Neuron (in vitro differentiated cells): ENCODE data around the gene TMEM200A.
A peak's percentile ranks its signal among the peaks of the same experiment; 100 is the strongest.
"Not testable (repeated sequence)": the region's sequence is repeated elsewhere in the genome, so short reads cannot be mapped to it uniquely, and the experiment has no call there.

ENCODE experiments used
- H2AFZ ChIP-seq: one replicate; pipeline ENCODE4 v1.6.1; 2013; ENCODE audit warnings: low read depth, mild to moderate bottlenecking, inconsistent platforms, low read length, moderate library complexity
- H3K27me3 ChIP-seq: one replicate; pipeline ENCODE4 v1.6.1; 2013; ENCODE audit warnings: low read length; ENCODE audit not compliant: insufficient read depth
- H3K36me3 ChIP-seq: one replicate; pipeline ENCODE4 v1.6.1; 2013; ENCODE audit warnings: low read length; ENCODE audit not compliant: insufficient read depth
- H3K4me1 ChIP-seq: one replicate; pipeline ENCODE4 v1.6.1; 2013; ENCODE audit warnings: low read length; ENCODE audit not compliant: insufficient read depth
- H3K4me3 ChIP-seq: 2 replicates; pipeline ENCODE4 v1.5.1; 2013; ENCODE audit warnings: mild to moderate bottlenecking, low read length, moderate library complexity
- H3K9me3 ChIP-seq: one replicate; pipeline ENCODE4 v1.6.1; 2013; ENCODE audit warnings: low read length

TMEM200A gene

DNA sequence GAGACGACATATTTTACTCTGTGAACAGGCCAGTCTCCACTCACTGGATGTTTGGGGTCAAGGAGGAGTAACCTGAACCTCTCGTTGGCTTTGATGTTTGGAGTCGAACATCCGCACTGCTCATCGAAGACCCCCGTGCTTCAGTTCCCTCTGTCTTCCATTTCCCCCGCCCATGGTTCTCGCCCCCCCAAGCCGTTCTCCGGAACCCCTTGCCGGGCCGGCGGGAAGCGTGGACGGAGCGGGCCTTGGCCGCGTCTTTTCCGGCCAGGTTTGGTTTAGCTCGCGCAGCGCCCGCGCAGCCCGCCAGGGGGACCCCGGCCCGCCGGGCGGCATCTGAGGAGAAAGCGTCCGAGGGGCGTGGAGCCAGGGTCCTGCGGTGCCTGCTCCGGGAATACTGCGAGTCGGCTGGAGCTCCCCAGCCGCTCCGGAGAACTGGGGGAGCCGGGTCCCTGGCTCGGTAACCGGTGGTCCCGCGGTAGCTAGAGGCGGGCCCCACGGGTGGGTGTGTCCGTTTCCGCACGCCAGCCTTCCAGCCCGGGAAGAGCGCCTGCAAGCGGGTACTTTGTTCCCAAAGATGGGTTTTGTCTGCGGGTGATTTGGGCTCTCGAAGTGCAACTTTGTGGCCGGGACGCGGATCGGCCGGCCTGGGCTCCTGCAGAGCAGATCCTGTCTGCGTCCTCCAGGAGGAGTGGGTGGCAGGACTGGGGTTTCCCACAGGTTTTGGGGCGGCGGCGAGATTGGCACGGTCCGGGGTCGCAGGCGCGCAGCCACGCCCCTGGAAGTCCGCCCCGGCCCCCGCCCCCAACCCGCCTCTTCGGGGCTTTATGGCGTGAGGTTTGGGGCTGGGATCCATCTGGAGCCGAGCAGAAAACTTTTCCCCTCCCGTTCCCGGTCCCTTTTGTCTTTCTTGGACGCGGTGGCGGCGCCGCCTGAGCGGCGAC lies at the start of gene TMEM200A:
Gene TMEM200A (plus strand): TSS at position 852 of the 941 bp plus-strand sequence. CDS start 74,406 bp downstream, outside the sequence.
- H2AFZ ChIP-seq = peak within 1 kb of the TSS; percentile 98
- H3K27me3 ChIP-seq = peaks cover 50% of the 10 kb centered on the region
- peak within 1 kb of the TSS; percentile 57 for H3K4me3 ChIP-seq
- H3K9me3 ChIP-seq = no peaks in the 10 kb centered on the region
- H3K4me1 ChIP-seq = peaks cover 5% of the 10 kb centered on the region
- no peaks in the 10 kb centered on the region for H3K36me3 ChIP-seq

DNA sequence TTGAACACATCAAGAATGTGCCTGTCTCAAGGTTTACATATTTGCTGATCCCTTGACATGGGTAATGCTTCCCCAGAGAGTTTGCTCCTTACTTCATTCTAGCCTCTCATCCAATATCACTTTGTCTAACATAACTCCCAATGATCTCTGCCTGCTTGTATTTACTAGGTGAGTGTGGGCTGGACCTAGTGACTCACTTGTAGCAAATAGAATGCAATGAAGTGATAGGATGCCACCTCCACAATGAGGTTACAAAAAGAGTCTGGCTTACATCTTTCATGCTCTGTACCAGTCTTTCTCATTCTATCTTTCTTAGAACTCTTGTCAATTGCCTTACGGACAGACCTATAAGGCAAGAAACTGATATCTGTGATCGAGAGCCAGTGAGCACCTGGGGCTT lies 44.9 kb upstream of the TMEM200A start:
- Histone ChIP-seq H3K4me3 (no peak overlapping the region), H3K4me1 (no peaks in the 10 kb centered on the region), H3K9me3 (no peaks in the 10 kb centered on the region), H2AFZ (no peak overlapping the region), H3K27me3 (no peaks in the 10 kb centered on the region), H3K36me3 (no peaks in the 10 kb centered on the region)

DNA sequence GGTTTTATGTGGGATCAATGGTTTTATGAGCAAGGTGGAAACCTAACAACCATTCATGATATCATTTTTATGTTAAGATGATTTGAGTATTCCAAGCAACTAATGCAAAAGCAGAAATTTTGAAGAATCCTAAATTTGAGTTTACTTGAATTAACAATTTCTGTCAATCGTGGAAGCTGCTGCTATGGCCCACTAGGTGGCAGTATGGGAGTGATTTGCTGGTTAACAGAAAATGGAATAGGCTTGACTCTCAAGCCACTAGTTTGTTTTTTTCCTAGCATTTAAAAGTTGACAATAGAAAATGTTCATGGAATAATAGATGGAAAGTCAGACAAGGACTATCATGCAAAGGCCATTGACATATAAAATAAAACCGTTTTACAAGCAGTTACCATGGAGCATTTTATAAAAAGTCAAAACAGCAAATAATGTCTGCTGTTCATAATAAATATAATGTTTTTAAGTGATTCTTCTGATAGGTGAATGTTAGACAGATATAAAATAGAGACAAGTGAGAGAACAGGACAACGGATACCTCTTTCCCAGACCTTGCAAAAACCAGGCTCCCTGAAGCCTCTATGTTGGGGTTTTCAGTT lies 43.0 kb upstream of the TMEM200A start:
- Histone ChIP-seq H2AFZ (no peak overlapping the region), H3K4me3 (no peak overlapping the region), H3K4me1 (no peaks in the 10 kb centered on the region), H3K9me3 (no peaks in the 10 kb centered on the region), H3K36me3 (no peaks in the 10 kb centered on the region), H3K27me3 (no peaks in the 10 kb centered on the region)

DNA sequence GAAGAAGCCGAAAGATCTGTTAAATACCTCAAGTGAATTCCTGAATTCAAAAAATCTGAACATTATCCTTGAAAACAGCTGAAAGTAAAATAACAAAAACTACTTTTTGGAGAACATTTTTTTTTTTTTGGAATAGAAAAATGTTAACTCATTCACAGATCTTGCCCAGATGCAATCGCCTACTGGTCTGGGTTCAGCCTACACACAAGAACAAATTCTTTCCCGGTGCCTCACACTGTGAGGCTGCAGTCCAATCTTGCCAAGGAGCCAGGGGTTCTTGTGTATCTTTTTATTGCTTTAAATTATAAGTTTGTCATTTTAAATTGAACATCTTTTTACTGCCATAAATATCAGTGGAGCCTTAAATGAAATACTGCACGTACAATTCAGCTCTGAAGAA lies 41.2 kb upstream of the TMEM200A start:
- Histone ChIP-seq H3K27me3 (no peaks in the 10 kb centered on the region), H3K4me3 (no peak overlapping the region), H2AFZ (no peak overlapping the region)

DNA sequence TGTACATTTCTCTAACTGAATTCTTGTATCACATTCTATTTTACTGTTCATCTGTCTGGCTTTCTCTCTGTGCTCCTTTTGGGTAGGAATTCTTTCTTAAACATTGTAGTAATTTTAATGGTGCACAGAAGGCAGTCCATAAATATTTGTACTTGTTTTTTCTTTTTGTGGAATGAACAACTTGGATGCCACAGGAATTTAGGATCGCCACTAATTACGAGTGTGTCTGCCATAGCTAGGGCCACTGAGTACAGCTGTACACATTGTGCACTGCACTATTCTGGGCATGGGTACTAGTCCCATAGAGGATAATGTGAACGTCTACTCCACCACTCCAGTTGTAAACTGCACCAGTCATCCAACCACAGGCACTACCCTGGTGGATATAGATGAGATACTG lies 39.3 kb upstream of the TMEM200A start:
- Histone ChIP-seq H3K36me3 (no peaks in the 10 kb centered on the region), H3K4me3 (no peak overlapping the region), H3K27me3 (no peaks in the 10 kb centered on the region), H3K4me1 (no peaks in the 10 kb centered on the region), H2AFZ (no peak overlapping the region), H3K9me3 (no peaks in the 10 kb centered on the region)

More for the DNA sequence above, 41.2 kb upstream of the TMEM200A start:
- Histone ChIP-seq H3K4me1 (no peaks in the 10 kb centered on the region), H3K36me3 (no peaks in the 10 kb centered on the region), H3K9me3 (no peaks in the 10 kb centered on the region)

DNA sequence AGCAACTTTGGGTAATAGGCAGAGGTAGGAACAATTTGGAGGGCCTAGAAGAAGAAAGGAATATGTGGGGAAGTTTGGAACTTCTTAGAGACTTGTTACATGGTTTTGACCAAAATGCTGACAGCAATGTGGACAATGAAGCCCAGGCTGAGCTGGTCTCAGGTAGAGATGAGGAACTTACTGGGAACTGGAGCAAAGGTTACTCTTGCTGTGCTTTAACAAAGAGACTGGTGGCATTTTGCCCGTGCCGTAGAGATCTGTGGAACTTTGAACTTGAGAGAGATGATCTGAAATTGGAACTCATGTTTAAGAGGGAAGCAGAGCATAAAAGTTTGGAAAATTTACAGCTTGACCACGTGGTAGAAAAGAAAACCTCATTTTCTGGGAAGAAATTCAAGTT lies 28.3 kb upstream of the TMEM200A start:
- no peak overlapping the region for H2AFZ ChIP-seq
- H3K4me3 ChIP-seq = no peak overlapping the region
- no peaks in the 10 kb centered on the region for H3K4me1 ChIP-seq
- H3K36me3 ChIP-seq = no peaks in the 10 kb centered on the region
- H3K9me3 ChIP-seq = no peaks in the 10 kb centered on the region
- H3K27me3 ChIP-seq = no peaks in the 10 kb centered on the region

DNA sequence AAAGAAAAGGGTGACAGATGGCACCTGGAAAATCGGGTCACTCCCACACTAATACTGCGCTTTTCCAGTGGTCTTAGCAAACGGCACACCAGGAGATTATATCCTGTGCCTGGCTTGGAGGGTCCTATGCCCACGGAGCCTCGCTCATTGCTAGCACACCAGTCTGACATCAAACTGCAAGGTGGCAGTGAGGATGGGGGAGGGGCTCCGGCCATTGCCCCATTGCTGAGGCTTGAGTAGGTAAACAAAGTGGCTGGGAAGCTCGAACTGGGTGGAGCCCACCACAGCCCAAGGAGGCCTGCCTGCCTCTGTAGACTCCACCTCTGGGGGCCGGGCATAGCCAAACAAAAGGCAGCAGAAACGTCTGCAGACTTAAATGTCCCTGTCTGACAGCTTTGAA lies 19.5 kb upstream of the TMEM200A start:
- not testable (repeated sequence) for H3K27me3 ChIP-seq, H3K36me3 ChIP-seq, H3K4me1 ChIP-seq, H3K4me3 ChIP-seq, H2AFZ ChIP-seq, H3K9me3 ChIP-seq

DNA sequence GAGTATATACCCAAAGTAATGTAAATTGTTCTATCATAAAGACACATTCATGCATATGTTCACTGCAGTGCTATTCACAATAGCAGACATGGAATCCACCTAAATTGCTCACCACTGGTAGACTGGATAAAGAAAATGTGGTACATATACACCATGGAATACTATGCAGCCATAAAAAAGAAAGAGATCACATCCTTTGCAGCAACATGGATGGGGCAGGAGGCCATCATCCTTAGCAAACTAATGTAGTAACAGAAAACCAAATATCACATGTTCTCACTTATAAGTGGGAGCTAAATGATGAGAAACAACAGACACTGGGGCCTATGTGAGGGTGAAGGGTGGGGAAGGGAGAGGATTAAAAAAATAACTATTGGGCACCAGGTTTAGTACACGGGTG lies 11.5 kb upstream of the TMEM200A start:
- H3K9me3 ChIP-seq = no peaks in the 10 kb centered on the region
- H3K4me3 ChIP-seq = no peak overlapping the region
- no peaks in the 10 kb centered on the region for H3K27me3 ChIP-seq
- H3K4me1 ChIP-seq = no peaks in the 10 kb centered on the region
- no peak overlapping the region for H2AFZ ChIP-seq
- H3K36me3 ChIP-seq = no peaks in the 10 kb centered on the region

DNA sequence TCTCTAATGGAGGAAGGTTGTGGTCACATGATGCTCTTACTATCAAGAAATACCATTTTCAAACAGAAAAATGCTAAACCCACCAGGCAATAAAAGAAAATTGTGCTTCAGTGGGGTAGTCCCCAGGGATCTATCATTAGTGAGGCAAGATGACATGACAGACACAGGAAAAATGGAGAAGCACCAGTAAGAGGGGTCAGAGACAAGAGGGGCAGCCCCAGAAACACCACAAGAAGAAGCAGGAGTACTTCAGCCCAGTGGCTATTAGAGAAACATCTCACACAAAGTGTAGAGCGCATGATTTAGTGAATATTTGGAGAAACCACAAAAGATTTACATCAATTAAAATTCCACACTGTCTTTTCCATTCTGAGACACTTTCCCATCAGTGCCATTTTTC lies 10.2 kb upstream of the TMEM200A start:
- no peak overlapping the region for H2AFZ ChIP-seq
- no peaks in the 10 kb centered on the region for H3K4me1 ChIP-seq
- H3K27me3 ChIP-seq = no peaks in the 10 kb centered on the region
- no peak overlapping the region for H3K4me3 ChIP-seq
- no peaks in the 10 kb centered on the region for H3K9me3 ChIP-seq
- H3K36me3 ChIP-seq = no peaks in the 10 kb centered on the region

DNA sequence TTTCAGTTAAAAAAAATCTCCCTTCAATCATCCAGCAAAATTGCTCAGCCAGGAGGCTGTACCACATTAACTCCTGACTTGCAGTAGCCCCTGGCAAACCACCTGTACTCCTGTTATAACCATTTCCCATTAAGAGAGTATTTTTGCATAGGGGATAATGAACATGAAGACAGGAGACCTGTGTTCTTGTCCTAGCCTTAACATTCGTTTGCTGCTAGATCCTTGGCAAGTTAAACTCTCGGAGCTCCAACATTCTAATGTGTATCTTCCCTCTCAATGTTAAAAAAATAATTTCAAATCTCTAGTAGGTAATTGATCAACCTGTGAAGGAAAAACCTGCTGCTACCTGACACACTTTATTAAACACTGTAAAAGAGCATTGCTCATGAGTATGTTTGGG lies 8.4 kb upstream of the TMEM200A start:
- H3K36me3 ChIP-seq = no peaks in the 10 kb centered on the region
- H3K4me3 ChIP-seq = no peak overlapping the region
- H3K4me1 ChIP-seq = no peaks in the 10 kb centered on the region
- H3K27me3 ChIP-seq = no peaks in the 10 kb centered on the region
- H3K9me3 ChIP-seq = no peaks in the 10 kb centered on the region
- no peak overlapping the region for H2AFZ ChIP-seq

DNA sequence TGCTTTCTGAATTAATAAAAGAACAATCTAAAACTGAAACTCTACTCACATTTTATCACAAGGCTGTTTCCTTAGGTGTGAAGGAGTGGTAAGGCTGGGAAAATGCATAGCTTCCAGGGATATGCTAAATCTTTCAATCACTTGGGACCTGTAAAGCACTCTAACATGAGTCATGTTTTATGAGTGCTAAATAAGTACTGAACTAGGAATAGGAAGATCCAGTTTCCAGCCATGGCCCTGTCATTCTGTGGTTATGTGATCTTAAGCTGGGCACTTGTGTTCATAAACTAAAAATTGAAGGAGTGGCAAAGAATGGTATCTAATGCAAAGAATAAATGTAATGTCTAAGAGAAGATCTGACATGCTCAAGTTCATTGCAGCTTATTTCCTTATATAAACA lies 6.1 kb upstream of the TMEM200A start:
- no peak overlapping the region for H3K4me3 ChIP-seq

DNA sequence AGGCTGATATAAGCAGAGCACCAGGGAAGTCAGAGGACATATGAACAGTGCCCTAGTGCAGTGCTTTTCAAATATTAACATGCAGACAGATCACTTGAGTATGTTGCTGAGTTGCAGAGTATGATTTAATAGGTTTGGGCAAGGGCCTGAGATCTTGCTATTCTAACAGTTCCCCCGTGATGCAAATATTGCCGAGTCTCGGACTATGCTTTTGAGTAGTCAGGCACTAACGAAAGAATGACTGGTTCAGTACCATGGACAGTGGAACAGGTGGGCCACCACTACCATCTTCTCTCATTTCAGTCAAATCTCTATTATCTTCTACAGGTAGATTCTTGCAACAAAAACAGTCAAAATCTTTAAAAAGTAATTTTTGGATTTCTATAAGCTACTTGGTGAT lies 3.7 kb upstream of the TMEM200A start:
- Histone ChIP-seq H3K36me3 (no peaks in the 10 kb centered on the region), H3K9me3 (no peaks in the 10 kb centered on the region), H3K27me3 (peaks cover 26% of the 10 kb centered on the region), H3K4me3 (no peak overlapping the region), H3K4me1 (peaks cover 5% of the 10 kb centered on the region), H2AFZ (no peak overlapping the region)

More for the DNA sequence above, 6.1 kb upstream of the TMEM200A start:
- Histone ChIP-seq H3K9me3 (no peaks in the 10 kb centered on the region), H2AFZ (no peak overlapping the region), H3K27me3 (peaks cover 6% of the 10 kb centered on the region), H3K36me3 (no peaks in the 10 kb centered on the region), H3K4me1 (no peaks in the 10 kb centered on the region)

DNA sequence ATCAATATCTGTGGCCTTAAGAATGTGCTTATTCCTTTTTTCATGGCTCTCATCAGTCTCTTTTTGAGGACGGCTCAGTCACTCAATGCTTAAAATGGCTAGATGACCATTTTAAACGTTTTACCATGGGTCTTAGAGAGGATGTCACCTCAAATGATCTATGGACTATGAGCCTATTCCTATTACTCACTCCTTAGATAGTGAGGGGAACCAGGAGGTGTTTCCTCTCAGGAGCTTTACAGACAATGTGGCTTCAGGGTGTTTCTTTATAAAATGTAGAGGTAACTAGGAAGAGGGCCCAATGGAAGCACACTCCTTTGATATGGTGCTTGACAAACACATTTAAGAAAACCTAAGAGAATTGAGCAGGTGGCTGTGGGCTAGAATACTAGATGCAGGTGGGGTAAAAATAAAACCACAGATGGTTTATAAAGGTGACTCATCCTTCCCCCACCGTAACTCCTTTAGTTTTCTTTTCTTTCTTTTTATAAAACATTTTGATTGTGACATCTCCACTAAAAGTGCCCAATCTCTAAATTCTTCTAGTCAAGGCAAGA lies 1.5 kb upstream of the TMEM200A start:
- H3K36me3 ChIP-seq = no peaks in the 10 kb centered on the region
- peaks cover 5% of the 10 kb centered on the region for H3K4me1 ChIP-seq
- no peak overlapping the region for H3K4me3 ChIP-seq
- H3K9me3 ChIP-seq = no peaks in the 10 kb centered on the region
- H3K27me3 ChIP-seq = peaks cover 41% of the 10 kb centered on the region
- H2AFZ ChIP-seq = no peak overlapping the region
